ENCODE results near the gene GABPB1. TPM values are rescaled to one million over a fixed set of nuclear protein-coding genes. Genes with fewer than 3 reads are reported as not detected.

GABPB1 gene
- polyA plus RNA-seq, 1 of the 3 experiments (the other 2 are of a cell fraction): 12.8 TPM

- no peak for TF ChIP-seq IRF3 (IDR thresholded peaks at IDR 0.05; ENCODE audit: low read depth, low read length)
Measured at GRCh38 chr15:50341616-50342136, 13.3 kb downstream of the GABPB1 start (continued).

GRCh38 chr15:50340416-50340815 is 14.6 kb downstream of the GABPB1 start:
- Histone ChIP-seq H3K27me3 (ENCODE audit: insufficient read depth) (no peaks in the 10 kb centered on the region), H3K27ac (ENCODE audit: low read depth in 2 of 2, low read length in 1 of 2) (no peak overlapping the region), H3K4me1 (ENCODE audit: control insufficient read depth in 1 of 2, insufficient read depth in 2 of 2, low read depth in 1 of 2, low read length in 1 of 2) (no peaks in the 10 kb centered on the region), H2AFZ (ENCODE audit: low read depth) (no peak overlapping the region), H3K79me2 (ENCODE audit: insufficient read depth) (peaks cover 31% of the 10 kb centered on the region), H3K36me3 (replicated peaks in 1 of 2; ENCODE audit: control insufficient read depth in 1 of 2, insufficient read depth in 2 of 2, low read length in 1 of 2) (peaks cover 0 to 7% of the 10 kb centered on the region in 2 experiments), H3K4me2 (no peak overlapping the region), H3K9me3 (no peaks in the 10 kb centered on the region), H3K4me3 (ENCODE audit: low read depth in 2 of 2, low read length in 1 of 2) (no peak overlapping the region), H3K9ac (no peak overlapping the region), H3F3A (replicated peaks; ENCODE audit: insufficient read depth) (peaks cover 7% of the 10 kb centered on the region), H3K9me2 (no peaks in the 10 kb centered on the region), H4K20me1 (ENCODE audit: insufficient read depth) (no peaks in the 10 kb centered on the region)
- 97% methylated on average over 1 of the region's 1 CpG for WGBS (ENCODE audit: low lambda C conversion rate)
- ChIA-PET POLR2A (interaction anchor here (0.7 kb wide), 2 partner anchors 11 to 118 kb away, joined by 3 to 4 read pairs; no protein-coding TSS in a partner anchor), CTCF (interaction anchor here (1.7 kb wide), 1 partner anchor 24 kb away, joined by 5 read pairs; no protein-coding TSS in a partner anchor)
- TF ChIP-seq YY1 (IDR thresholded peaks at IDR 0.05; ENCODE audit: low read depth) (no peak), RFX5 (IDR thresholded peaks at IDR 0.05; ENCODE audit: low read length) (no peak), CTCF (IDR thresholded peaks at IDR 0.05) (no peak), USF1 (IDR thresholded peaks at IDR 0.05; ENCODE audit: borderline replicate concordance, low read depth) (no peak), ZBTB33 (IDR thresholded peaks at IDR 0.05; ENCODE audit: borderline replicate concordance, low read depth) (no peak), CHD2 (IDR thresholded peaks at IDR 0.05; ENCODE audit: low read length, partially characterized antibody) (no peak), FOSL2 (IDR thresholded peaks at IDR 0.05; ENCODE audit: borderline replicate concordance, low read depth) (no peak), GATA2 (CRISPR knock-in tag; IDR thresholded peaks at IDR 0.05) (no peak), NFIC (IDR thresholded peaks at IDR 0.05; ENCODE audit: borderline replicate concordance) (no peak), FOXJ3 (CRISPR knock-in tag; IDR thresholded peaks at IDR 0.05) (no peak), POLR2AphosphoS5 (IDR thresholded peaks at IDR 0.05; ENCODE audit: low read depth, low read length) (no peak), MXI1 (IDR thresholded peaks at IDR 0.05; ENCODE audit: low read depth, low read length) (no peak), USF2 (IDR thresholded peaks at IDR 0.05; ENCODE audit: borderline replicate concordance, low read depth, low read length) (no peak), RAD21 (IDR thresholded peaks at IDR 0.05; ENCODE audit: low read length) (no peak)
- DNase-seq: no peak
